HG02973 (cell line): ENCODE data around the gene SEMA3A.
"Not testable (repeated sequence)": the region's sequence is repeated elsewhere in the genome, so short reads cannot be mapped to it uniquely, and the experiment has no call there.

Experiments used
- ATAC-seq: cut with Tn5 transposase; IDR thresholded peaks from one replicate; pipeline ENCODE4 v1.9.1; 2021; ENCODE audit warnings: moderate library complexity; ENCODE audit not compliant: unreplicated experiment

SEMA3A gene

DNA sequence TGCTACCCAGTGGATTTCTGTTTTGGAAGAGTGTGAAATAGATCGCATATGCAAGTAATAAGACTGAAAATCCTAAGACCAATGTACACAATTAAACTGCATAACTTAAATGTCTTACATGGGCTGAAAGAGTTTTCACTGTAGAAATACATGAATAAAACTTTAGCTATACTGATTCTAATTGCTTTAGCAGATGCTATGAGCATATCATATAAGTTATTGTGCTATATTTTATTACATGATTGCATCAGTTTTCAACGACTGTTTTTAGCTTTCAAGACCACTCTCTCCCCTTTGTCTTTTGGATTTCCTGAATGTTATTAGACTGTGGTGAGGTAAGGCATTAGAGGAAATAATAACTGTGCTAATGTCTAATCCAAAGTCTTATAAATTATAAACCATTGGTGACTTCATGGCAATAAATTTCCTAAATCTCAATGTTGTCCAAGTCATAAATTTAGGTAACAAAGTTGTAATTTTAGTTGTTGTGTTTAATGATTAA, 124.5 kb downstream of the SEMA3A start:
- ATAC-seq = no peak

DNA sequence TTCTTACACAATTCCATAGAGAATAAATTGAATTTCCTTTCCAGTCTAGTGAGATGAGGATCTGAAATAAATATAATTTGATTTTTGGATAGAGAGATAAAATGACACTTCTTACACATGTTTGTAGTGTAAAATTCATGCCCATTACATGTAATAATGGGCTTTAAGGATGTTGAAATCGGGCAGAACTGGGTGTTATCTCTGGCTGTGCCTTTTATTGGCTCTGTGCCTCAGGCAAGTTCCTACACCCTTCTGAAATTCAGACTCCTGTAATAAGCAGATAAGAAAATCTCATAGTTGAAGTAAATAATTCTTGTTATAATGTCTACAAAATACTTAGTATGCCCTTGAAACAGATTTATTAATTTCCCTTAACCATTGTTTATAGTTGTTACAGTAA, 125.6 kb downstream of the SEMA3A start:
- no peak for ATAC-seq

DNA sequence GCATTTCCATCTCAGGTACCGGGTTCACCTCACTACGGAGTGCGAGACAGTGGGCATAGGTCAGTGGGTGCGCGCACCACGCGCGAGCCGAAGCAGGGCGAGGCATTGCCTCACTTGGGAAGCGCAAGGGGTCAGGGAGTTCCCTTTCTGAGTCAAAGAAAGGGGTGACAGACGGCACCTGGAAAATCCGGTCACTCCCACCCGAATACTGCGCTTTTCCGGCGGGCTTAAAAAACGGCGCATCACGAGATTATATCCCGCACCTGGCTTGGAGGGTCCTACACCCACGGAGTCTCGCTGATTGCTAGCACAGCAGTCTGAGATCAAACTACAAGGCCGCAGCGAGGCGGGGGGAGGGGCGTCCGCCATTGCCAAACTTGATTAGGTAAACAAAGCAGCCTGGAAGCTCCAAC, 132.1 kb downstream of the SEMA3A start:
- ATAC-seq = not testable (repeated sequence)

DNA sequence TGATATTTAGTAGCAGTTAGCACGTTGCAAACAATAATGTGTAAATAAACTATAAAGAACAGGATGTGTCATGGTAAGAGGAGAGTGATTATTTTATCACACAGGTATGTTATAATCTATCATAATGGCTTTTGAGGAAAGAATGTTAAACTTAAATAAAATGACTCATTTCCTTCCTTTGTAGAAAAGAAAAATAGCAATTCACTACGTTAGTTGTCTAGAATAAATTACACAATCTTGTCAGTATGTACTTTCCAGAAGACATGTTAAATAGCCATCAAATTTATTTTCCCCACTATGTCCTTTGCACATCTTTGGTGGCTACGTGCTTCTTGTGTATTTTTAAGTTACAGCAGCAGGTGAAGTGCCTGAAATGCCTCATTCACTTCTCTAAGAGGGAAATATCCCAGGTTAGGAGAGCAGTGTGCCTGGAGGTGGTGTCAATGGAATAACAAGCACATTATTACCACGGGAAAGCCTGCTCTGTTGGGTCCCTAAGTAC, 133.8 kb downstream of the SEMA3A start:
- ATAC-seq = no peak

DNA sequence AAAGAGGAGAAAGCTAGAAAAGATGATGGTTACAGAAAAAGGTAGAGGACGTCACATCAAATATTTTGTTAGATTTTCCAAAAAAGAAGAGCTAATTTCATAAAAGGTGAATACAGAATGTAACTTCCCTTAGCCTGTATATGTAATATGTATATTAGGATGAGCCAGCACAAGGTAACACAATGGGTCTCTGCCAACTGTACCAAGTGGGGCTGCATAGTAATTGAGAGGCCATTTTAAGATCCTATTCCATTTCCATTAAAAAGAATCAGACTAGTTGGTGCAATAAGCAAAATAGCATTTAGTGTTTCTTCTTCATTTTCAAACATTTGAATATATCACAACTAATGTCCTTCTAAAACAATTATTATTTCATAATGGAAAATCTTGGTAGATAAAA, 134.6 kb downstream of the SEMA3A start:
- no peak for ATAC-seq

DNA sequence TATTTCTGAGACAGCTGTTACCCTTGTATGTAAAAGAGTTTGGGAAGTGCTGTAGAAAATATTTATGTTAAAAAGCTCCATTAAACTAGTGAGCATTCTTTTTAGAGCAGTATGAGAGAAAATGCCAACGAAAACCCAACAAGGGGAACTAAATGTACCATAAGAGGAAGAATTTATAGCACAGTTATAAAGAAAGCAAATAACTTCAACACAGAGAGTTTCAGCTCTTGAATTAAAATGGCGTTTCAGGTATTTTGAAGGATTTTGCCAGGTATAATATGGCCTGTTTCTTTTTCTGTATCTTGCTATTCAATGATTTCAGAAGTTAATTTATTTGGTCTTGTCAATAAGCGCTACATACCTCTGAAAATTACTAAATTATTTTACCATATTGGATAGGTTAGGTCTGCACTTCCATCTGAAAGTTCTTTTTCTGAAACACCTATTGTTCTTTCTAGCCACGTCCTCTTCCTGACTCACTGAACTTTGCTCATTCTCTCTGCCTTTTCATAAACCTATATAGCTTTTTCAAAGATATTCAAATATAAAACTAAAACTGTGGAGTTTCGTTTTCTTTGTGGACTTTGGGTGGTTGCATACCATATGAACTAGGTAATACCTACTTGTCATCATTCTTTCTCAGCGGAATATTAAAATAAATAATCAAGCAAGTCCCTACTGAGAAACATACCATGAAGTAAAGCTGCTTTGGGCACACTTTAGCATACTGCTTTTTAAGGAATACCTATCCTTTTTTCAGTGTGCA, 136.1 kb downstream of the SEMA3A start:
- no peak for ATAC-seq

DNA sequence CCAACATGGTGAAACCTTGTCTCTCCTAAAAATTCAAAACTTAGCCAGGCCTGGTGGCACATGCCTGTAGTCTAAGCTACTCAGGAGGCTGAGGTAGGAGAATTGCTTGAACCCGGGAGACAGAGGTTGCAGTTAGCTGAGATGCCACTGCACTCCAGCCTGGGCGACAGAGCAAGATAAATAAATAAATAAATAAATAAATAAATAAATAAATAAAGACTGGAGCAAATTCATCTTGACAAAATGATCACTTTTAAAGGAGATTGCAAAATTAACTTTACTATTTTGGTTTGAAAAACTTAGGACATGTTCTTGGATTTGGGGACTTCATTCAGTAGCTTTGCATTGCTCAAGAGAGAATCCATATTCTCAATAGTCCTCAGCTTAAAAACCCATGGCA, 137.0 kb downstream of the SEMA3A start:
- ATAC-seq = no peak

DNA sequence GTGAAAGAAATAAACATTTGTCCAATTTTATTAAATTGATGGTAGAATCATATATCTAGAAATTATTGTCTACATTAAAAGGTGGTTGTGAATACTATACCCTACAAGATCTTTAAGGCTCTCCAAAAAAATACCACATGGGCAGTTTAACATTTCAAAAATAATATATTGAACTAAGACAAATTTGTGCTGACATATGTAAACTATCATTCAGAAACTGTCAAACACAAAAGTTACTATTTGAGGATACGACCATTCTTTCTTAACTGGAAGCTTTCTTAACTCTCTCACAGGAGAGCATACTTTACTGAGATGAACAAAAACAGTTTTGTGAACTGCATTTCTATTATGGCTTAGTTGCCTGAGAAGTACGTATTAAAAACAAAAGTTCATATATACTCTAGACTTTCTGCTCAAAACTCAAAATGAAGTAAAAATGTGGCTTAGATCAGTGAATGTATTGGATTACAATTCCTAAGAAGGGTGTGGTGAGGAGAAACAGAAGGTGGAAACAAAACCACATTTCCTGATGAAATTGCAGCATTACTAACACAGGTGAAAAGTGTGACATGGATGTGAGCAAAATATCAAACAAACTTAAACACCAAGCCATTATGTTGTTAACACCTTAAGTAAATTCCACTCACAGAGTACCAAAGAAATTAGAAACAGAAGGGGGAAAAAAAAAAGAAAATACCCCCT, 138.5 kb downstream of the SEMA3A start:
- no peak for ATAC-seq

DNA sequence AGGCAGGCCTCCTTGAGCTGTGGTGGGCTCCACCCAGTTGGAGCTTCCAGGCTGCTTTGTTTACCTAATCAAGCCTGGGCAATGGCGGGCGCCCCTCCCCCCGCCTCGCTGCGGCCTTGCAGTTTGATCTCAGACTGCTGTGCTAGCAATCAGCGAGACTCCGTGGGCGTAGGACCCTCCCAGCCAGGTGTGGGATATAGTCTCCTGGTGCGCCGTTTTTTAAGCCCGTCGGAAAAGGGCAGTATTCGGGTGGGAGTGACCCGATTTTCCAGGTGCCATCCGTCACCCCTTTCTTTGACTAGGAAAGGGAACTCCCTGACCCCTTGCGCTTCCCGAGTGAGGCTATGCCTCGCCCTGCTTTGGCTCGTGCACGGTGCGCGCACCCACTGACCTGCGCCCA, 139.4 kb downstream of the SEMA3A start:
- not testable (repeated sequence) for ATAC-seq

DNA sequence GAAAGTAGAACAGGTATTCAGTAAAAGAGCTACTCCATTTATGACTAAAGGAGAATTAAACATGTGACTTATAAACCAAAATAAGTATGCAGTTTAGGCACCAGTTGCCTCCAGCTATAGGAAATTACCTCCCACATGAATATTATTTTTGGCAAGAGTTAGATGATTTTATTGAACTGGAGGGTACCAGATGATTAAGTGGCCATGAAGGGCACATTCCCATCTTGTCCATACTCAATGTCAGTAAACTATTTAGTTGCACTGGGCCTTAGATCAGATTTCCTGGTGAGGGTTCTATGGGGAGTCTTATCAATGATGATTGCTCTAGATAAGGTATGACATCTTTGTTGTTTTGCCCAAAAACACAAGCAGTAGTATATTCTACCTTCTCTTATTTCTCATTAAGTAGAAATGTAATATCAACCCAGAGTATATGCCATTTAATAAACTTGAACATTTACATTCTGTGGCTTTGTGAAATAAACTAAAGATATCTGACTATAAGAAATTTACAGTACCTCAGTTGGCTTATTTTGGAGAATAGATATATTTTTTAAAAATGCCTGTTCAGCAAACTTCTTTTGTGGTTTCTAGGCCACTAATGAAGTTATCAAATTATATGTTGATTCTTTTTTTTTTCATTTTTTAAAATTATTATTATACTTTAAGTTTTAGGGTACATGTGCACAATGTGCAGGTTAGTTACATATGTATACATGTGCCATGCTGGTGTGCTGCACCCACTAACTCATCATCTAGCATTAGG, 145.3 kb downstream of the SEMA3A start:
- ATAC-seq = no peak

DNA sequence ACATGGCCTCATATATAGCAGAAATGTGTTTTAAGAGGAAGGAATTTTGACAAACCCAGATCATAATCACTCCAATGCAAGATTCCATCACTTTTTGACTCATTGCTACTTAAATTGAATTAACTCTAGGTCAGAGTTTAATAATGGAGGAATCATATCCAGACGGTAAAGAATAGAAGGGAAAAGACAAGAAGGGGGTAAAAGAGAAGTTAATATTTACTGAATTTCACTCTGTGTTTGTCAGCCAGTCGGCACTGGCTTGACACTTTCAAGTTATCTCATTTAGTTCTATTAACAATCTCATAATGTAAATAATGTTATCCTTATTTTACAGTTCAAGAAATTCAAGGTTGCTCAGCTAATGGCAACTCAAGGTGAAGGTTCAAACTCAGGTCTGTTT, 147.5 kb downstream of the SEMA3A start:
- ATAC-seq = no peak

DNA sequence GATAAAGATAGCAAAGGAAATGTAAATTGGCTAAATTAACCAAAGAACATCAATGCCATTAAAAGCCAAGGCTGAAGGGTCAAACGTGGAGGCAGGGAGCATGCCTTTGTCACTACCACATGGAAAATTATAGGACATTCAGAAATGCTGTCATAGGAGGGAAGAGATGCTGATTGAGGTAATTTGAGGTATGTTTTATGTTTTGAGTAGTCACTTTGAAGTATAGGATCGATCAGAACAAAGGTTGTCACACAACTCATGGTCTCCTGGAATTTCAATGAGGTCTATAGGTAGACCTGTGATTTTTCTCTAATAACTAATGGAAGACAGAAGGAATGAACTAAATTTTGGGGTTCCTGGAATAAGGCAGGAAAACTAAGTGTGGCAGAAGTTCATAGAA, 149.8 kb downstream of the SEMA3A start:
- no peak for ATAC-seq

DNA sequence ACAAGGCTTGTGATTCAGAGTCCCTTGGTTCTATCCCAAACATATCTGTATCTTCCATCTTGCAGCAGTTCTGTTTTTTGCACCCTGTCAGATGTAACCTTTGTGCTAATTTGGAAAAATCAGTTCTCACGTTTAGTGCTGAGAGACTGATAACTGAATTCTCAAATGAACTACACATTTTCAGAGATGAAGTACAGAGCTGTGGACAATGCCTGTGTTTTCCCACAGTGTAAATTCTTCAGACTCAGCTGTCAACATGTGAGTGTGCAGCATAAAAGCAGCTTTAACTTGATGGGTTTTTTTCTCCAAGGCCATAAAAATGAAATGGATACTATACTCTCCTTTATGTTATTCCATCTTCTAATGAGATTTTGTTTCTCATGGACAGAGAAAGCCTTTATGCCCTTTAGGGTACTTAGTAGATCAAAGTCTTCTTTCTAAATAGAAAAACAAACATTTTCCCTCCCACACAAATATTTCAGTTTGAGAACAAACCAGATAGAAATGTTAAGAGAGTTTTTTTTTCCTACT, 150.9 kb downstream of the SEMA3A start:
- ATAC-seq = no peak

DNA sequence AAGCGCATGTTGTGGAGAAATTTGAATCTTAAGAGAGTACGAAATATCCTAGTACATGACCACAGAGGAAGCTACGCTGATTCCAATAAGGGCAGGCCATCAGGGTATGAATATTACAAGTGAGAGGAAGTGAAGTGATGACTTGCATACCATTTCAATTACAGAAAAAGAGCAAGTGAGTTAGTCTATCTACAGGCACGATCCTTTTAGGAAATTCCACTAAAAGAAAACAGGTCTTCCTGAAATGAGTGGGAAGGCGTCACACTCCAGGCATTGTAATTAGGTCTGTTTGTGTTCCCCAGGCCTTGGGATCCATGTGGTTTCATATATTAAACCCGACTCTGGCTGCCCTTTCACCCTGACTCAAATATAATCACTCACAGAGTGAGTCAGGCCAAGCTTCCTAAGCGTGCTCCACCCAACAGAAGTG, 152.5 kb downstream of the SEMA3A start:
- no peak for ATAC-seq

DNA sequence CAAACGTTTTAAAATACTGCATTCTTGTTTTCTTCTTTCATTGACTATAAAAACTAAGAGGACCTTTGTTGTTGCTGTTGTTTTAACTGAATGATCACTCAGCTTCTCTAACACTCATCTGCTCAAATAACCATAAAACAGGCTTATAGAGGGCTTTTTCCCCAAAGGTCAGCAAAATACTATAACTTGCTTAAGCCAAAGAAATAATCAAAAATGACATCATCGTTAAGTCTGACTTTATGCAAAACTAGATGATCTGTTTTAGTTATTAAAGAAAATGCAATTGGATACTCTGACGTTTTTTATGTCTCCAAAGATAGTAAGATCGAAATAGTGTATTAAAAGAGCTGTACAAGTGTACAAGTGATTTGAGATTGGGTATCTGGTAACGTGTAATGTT, 152.9 kb downstream of the SEMA3A start:
- ATAC-seq = no peak

DNA sequence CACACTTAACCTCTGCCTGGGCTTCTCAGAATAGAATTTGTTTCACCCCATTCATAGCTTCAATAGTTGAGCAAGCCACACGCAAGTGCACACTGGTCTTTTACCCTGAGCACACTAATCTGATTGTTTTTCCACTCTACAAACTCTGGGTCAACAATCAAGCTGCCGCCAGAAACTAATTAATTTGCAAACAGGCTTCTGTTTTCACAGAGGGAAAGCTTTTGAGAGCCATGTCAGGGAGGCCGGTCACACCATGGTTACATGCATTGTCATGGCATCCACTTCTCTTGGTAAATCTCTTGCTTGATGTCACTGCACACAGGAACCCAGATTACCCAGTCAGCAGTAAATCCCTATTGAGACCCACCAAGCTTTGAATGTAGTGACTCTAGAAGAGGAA, 154.2 kb downstream of the SEMA3A start:
- ATAC-seq = no peak

DNA sequence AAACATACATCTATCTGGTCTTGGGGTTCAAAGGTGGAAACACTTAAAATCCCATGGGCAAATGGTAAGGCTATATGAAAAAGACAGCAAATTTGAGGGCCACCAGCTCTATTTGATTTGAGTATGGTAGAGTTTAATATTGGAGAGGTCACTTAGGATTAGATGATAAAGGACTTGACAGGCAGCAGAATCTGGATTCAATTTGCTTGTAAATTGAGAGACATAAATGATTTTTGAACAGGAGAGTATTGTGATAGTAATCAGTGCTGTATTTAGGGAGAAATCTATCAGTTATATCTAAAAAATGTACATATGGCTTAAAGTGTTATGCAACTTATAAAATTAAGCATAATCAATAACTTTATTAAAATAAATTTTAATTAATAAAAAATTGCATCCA, 155.2 kb downstream of the SEMA3A start:
- ATAC-seq = no peak

DNA sequence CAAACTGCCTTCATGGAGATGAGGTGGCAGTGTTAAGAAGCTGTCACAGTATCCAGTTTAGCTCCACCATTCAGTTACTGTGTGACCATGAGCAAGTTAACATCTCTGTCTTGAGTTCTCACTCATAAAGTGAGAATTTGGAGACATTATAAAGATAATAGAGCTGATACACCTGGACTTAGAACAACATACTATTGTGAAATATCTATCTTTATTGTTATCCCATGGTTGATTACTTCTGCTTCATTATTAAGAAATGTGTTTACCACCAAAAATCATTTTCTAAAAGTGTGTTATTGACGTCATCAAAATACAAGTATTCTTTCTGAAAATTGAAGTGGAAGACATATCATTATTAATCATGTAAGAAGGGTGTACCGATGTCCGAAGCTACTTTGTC, 166.9 kb downstream of the SEMA3A start:
- ATAC-seq = no peak

DNA sequence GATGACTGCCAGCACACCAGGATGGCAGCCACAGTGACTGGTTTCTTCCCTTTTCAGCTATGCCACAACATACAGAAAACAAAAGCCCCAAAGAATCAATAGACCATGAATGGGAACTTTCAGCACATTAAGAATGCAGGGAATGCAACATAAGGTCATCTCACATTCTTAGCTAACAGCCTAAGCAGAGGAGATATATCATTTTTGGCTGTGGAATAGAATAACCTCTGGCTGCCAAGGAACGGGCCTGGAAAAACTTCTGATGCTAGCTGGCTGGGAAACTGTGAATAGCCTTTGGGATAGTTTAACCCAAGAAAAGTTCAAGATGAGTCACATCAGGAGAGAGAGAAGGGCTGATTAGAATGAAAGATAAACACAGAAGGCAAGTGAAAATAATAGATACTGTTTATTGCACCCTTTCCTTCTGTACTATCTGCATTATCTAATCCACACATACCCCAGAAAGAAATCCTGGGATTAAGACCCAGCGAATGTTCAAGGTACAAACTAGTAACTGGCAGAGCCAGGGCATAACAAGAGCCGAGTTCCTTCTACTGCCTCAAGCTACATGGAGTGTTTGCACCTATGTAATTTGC, 169.2 kb downstream of the SEMA3A start:
- no peak for ATAC-seq

DNA sequence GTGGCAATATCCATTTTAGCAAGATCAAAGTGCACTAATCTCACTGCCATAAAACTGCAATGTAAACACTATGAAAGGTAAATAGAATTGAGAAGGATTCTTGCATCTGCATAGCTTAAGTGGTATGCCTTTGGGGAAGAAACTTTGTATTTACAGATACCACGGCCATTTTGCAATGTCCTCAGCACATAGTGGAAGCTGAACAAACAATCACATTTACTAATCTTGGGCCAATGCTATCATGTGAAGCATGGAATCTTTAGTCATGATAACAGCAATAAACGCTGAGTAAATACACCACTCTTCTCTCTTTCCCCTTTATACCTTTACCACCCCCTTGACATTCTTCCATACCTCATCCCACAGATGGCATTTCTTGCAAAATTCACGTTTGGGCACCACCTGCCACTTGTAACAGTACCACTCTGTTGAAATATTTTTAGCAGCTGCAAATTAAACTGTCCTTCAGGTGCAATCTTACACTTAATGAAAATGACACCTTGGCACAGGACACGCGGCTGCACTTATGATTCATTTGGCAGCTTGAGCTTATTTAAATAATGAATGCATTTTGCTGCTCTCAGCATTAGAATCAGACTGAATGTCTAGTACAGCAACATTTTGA, 171.8 kb downstream of the SEMA3A start:
- ATAC-seq = no peak
